VCaP (cell line): ENCODE measurements around the gene PGAP6.
"Not testable (repeated sequence)": the region's sequence is repeated elsewhere in the genome, so short reads cannot be mapped to it uniquely, and the experiment has no call there.

Source experiments
- H3K27ac ChIP-seq: fragments of 450-650 bp; 2 replicates; pipeline ENCODE4 v1.5.1; 2017
- TF ChIP-seq, protein P1 (sequence below): fragments of 450-650 bp; conservative IDR thresholded peaks from 2 replicates; pipeline ENCODE4 v1.5.1; 2017; ENCODE audit warnings: mild to moderate bottlenecking, moderate library complexity

The PGAP6 gene

DNA sequence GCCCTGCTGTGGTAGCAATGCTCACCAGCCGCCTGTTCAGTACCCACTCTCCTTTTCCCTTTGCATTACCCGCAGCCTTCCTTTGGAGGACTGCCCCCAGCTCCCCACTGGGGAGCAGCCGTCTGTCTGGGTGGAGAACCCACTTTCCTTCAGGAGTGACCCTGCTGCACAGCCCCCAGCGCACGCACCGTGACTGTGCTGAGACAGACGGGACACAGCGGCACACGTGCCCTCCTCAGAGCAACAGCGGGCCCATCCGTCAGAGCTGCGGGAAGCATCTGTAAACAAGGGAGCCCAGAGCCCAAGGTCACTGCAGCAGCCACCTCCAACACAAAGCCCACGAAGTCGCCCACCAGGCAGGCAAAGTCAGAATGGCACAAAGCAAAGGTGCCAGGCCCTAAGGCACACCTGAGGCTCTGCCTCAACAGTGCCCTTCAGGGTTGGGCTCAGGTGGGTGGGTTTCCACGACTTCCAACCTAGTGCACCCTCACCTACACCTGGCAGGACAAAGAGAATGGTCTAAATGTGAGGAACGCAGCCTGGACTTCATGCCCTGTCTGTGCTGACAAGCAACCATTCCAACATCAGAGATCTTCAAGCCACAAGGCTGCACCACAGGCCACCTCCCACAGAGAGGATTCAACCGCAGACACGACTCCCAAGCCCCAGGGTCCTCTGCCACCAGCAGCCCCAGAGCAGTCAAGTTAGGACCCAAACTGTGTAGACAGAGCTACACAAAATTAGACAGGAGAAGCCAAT is 39.1 kb downstream of the PGAP6 start:
- no peak overlapping the region for H3K27ac ChIP-seq
- TF ChIP-seq, protein P1, sequence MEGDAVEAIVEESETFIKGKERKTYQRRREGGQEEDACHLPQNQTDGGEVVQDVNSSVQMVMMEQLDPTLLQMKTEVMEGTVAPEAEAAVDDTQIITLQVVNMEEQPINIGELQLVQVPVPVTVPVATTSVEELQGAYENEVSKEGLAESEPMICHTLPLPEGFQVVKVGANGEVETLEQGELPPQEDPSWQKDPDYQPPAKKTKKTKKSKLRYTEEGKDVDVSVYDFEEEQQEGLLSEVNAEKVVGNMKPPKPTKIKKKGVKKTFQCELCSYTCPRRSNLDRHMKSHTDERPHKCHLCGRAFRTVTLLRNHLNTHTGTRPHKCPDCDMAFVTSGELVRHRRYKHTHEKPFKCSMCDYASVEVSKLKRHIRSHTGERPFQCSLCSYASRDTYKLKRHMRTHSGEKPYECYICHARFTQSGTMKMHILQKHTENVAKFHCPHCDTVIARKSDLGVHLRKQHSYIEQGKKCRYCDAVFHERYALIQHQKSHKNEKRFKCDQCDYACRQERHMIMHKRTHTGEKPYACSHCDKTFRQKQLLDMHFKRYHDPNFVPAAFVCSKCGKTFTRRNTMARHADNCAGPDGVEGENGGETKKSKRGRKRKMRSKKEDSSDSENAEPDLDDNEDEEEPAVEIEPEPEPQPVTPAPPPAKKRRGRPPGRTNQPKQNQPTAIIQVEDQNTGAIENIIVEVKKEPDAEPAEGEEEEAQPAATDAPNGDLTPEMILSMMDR, result no peak

DNA sequence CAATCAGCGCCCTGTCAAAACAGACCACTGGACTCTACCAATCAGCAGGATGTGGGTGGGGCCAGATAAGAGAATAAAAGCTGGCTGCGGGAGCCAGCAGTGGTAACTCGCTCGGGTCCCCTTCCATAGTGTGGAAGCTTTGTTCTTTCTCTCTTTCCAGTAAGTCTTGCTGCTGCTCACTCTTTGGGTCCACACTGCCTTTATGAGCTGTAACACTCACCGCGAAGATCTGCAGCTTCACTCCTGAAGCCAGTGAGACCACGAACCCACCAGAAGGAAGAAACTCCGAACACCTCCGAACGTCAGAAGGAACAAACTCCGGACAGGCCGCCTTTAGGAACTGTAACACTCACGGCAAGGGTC is 39.8 kb downstream of the PGAP6 start:
- not testable (repeated sequence) for H3K27ac ChIP-seq

DNA sequence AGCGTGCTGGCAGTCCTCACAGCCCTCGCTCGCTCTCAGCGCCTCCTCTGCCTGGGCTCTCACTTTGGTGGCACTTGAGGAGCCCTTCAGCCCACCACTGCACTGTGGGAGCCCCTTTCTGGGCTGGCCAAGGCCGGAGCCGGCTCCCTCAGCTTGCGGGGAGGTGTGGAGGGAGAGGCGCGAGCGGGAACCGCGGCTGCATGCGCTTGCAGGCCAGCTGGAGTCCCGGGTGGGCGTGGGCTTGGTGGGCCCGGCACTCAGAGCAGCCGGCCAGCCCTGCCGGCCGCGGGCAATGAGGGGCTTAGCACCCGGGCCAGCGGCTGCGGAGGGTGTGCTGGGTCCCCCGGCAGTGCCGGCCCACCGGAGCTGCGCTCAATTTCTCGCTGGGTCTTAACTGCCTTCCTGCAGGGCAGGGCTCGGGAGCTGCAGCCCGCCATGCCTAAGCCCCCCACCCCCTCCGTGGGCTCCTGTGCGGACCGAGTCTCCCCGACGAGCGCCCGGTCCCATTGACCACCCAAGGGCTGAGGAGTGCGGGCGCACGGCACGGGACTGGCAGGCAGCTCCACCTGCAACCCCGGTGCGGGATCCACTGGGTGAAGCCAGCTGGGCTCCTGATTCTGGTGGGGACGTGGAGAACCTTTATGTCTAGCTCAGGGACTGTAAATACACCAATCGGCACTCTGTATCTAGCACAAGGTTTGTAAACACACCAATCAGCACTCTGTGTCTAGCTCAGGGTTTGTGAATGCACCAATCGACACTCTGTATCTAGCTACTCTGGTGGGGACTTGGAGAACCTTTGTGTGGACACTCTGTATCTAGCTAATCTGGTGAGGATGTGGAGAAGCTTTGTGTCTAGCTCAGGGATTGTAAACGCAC is 40.4 kb downstream of the PGAP6 start:
- H3K27ac ChIP-seq, result not testable (repeated sequence)

DNA sequence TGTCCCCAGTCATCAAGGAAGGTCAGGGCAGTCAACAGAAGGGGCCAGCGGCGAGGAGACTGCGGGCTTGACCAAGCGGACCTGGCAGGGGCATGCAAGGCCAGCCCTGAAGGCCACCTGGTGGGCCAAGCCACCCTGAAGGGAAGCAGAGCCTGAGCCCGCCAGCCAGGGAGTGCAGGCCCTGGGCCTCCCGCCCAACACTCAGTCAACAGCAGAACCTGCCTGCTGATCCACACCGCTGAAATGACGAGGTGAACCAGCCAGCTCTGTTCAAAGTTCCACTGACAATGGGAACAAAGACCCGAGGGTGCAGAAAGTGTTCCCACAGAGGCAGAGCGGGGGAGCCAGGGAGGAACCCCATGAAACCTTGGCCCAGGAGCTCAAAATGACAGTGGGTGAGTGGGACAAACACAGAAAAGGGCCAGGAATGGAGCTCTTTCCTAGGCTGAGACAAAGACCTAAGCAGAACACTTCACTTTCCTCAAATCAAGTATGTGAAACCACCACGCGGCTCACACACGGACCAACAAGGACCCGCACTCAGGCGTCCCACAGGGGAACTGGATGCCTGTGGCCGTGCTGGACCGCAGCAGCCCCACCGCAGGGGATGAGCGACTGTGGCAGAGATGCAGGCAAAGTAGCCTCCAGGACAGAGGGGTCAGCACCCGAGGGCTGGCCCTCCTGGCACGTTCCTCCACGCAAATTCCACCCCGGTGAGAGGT is 41.2 kb downstream of the PGAP6 start:
- TF ChIP-seq, protein P1, result no peak
- no peak overlapping the region for H3K27ac ChIP-seq

DNA sequence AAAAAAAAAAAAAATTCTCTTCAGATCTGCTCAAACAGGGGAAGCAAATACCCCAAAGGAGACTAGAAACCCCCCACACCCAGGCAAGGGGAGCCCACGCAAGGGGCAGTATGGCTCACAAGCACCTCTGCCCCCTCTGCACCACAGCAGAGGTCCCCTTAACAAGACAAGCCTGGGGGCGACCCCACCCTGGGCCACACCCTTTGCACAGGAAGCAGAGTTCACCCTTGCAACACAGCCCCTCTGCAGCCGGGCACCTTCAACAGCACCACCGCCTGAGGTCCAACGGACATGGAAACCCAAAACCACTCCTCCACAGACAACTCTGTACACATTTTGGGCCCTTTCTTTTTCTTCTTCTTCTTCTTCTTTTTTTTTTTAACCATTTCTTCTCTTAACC is 42.1 kb downstream of the PGAP6 start:
- TF ChIP-seq, protein P1, result no peak
- H3K27ac ChIP-seq, result no peak overlapping the region

DNA sequence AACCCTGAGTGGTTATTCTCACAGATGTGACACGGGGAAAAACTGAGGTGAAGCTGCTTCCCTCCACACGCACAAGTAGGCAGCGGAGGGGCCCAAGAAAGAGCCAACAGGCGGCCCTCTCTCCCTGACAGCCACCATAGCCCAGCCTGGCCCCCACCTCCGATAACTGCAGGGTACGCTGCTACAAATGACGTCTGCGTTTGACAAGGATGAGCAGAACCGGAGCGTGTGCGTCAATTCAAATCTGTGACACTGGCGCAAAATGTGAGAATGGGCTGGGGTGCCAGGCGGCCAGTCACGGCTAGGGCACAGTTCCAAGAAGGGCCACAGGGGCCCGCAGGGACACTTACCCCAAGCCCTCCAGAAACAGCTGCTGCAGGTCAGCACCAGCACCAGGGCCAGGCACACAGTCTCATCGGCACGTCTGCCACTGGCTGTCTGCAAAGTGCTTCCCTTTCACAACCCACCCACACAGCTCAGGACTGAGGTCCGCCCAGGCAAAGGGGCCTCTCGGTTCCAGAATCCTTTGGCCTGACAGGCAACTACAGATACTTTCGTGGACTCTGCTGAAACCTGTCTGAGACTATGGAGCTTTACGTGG is 43.7 kb downstream of the PGAP6 start:
- H3K27ac ChIP-seq, result no peak overlapping the region
- TF ChIP-seq, protein P1, result no peak

DNA sequence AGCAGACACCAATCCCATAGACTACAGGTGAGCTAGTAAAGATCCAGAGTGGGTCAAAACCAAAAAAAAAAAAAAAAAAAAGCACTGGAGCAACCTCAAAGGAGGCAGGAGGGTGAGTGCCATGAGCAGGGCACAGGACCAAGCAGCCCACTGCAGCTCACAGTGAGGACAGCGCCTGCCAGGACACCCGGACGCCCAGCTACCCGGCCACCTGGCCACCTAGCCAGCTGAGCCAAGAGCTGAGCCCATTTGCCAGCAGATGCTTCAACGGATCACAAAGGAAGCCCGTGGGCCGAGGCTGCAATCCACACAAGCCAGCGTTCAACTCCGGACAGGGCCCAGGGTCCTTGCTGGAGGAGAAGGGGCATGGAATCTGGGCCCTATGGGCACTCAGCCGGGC is 44.3 kb downstream of the PGAP6 start:
- TF ChIP-seq, protein P1, result no peak
- no peak overlapping the region for H3K27ac ChIP-seq

DNA sequence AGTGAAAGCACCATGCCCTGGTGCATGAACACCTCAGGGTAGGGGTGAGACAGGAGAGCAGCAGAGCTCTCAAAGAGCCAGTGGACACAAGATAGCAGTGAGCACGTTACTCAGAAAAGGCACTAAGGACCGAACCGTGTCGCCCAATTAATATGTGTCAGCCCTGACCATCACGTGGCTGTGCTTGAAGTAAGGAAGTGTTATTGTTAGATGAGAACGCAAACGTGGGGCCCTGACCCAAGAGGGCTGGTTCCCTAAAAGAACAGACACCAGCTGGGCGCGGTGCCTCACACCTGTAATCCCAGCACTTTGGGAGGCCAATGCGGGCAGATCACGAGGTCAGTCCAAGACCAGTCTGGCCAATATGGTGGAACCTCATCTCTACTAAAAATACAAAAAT is 45.5 kb downstream of the PGAP6 start:
- no peak overlapping the region for H3K27ac ChIP-seq
- TF ChIP-seq, protein P1, result no peak

DNA sequence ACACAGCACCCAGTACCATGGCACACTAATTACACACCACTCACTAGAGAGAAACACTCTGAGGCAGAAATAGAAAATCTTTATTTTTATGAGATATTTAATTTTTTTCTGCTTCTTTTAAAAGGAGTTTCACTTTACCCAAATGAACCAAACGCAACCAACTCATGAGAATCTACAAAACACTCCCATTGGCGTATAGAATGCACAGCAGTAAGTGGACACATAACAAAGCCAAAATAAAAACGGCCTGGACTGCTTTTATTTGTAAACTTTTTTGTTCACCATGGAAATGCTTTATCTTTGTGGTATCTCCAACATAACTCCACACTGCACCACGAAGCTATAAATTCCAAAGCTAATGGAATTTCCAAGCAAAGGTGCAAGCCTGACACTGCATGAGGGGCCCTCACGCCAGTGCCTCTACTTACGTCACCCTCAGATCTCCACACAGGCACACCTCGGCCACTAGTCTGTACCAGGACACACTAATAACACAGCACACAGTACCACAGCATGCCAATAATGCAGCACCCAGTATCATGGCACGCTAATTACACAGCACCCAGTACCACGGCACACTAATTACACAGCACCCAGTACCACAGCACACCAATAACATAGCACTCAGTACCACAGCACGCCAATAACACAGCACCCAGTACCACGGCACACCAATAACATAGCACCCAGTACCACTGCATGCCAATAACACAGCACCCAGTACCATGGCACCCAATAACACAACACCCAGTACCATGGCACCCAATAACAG is 46.7 kb downstream of the PGAP6 start:
- H3K27ac ChIP-seq, result not testable (repeated sequence)

DNA sequence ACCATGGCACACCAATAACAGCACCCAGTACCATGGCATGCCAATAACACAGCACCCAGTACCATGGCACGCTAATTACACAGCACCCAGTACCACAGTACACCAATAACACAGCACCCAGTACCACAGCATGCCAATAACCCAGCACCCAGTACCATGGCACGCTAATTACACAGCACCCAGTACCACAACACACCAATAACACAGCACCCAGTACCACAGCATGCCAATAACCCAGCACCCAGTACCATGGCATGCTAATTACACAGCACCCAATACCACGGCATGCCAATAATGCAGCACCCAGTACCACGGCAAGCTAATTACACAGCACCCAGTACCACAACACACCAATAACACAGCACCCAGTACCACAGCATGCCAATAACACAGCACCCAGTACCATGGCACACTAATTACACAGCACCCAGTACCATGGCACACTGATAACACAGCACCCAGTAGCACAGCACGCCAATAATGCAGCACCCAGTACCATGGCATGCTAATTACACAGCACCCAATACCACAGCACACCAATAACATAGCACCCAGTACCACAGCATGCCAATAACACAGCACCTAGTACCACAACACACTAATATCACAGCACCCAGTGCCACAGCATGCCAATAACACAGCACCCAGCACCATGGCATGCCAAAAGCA is 47.5 kb downstream of the PGAP6 start:
- not testable (repeated sequence) for H3K27ac ChIP-seq
